Activated T-helper 1 cell treated with anti-CD3 and anti-CD28 coated beads, Interleukin-2, amount 50 U/mL, for 16 hours (primary cell): ENCODE results near the gene TSC2.
"Not testable (repeated sequence)": the region's sequence is repeated elsewhere in the genome, so short reads cannot be mapped to it uniquely, and the experiment has no call there.

Experiments used
- DNase-seq, 2 donors: peaks; one replicate each; pipeline ENCODE4 v3.0.0-alpha.2; 2020; ENCODE audit warnings: low read depth in 1 of 2, low spot score in 1 of 2

TSC2 gene

DNA sequence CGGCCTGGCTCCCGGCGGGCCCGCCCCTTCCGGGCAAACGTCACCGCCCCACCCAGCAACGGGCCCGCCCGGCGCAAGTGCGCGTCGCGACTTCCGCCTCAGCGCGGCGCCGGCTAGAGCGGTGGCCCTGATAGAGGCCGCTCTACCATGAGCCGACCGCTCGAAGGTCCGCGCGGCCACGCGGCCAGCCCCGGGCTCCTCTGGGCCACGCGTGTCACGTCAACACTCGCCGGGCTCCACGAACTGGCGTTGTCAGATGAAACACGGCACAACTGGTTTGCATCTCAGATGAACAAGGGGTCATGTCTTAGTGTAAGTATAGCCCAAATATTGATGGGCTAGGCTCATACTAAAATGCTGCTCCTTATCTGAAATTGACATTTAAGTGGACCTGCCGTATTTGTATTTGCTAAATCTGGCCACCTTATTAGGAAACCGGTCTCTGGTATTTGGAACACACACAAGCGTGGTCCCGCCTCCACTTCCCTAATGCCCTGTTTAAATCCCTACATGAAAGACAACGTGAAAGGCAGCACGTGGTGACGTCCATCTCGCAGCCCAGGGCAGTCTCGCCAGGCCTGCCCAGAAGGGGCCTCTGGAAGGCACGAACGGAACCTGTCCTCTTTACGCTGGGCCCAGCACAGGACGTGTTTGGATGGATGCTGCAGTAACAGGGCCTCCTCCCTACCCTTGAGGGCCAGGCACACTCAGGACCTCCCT is 37.8 kb upstream of the TSC2 start, which contains the start of gene ZNF598:
ZNF598 (minus strand) TSS at position 31 of the 720 bp plus-strand sequence.
- DNase-seq = peak; percentile 50 to 76

DNA sequence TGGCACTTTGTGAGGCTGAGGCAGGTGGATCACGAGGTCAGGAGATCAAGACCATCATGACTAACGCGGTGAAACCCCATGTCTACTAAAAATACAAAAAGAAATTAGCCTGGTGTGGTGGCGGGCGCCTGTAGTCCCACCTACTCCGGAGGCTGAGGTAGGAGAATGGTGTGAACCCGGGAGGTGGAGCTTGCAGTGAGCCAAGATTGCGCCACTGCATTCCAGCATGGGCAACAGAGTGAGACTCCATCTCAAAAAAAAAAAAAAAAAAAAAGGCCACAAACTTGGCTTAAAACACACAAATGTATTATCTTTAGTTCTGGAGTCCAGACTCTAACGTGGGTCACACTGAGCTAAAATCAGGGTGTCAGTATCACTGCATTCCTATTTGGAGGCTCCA is 36.1 kb upstream of the TSC2 start:
- DNase-seq = not testable (repeated sequence)

DNA sequence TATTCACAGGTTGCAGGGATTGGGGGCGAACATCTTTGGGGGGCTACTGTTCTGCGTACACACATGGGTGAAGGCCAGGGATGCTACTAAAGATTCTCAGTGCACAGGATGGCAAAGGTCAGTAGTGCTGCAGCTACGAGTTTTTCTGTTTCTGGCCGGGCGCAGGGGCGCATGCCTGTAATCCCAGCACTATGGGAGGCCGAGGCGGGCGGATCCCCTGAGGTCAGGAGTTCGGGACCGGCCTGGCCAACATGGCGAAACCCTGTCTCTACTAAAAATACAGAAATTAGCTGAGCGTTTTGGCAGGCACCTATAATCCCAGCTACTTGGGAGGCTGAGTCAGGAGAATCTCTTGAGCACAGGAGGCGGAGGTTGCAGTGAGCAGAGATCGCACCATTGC is 34.3 kb upstream of the TSC2 start:
- no peak for DNase-seq

- DNase-seq = no peak
Observed at GRCh38 chr16:2015117-2015946, 32.5 kb upstream of the TSC2 start.

DNA sequence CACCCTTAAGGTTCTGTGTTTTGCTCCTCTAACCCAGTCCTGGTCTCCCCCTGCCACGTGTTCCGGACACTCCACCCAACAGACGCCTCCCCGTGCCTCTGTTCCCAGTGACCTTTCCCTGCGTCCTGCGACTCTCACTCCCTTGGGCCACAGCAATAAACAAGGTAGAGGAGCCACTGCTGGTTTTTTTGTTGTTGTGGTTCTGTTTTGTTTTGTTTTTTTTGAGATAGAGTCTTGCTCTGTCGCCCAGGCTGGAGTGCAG is 31.9 kb upstream of the TSC2 start:
- DNase-seq = no peak

- DNase-seq = no peak
Observed at GRCh38 chr16:2016407-2016922, 31.3 kb upstream of the TSC2 start.

- no peak for DNase-seq
Observed at GRCh38 chr16:2019518-2019920, 28.3 kb upstream of the TSC2 start, which contains the start of gene NPW. NPW (plus strand) TSS chr16:2019785.

DNA sequence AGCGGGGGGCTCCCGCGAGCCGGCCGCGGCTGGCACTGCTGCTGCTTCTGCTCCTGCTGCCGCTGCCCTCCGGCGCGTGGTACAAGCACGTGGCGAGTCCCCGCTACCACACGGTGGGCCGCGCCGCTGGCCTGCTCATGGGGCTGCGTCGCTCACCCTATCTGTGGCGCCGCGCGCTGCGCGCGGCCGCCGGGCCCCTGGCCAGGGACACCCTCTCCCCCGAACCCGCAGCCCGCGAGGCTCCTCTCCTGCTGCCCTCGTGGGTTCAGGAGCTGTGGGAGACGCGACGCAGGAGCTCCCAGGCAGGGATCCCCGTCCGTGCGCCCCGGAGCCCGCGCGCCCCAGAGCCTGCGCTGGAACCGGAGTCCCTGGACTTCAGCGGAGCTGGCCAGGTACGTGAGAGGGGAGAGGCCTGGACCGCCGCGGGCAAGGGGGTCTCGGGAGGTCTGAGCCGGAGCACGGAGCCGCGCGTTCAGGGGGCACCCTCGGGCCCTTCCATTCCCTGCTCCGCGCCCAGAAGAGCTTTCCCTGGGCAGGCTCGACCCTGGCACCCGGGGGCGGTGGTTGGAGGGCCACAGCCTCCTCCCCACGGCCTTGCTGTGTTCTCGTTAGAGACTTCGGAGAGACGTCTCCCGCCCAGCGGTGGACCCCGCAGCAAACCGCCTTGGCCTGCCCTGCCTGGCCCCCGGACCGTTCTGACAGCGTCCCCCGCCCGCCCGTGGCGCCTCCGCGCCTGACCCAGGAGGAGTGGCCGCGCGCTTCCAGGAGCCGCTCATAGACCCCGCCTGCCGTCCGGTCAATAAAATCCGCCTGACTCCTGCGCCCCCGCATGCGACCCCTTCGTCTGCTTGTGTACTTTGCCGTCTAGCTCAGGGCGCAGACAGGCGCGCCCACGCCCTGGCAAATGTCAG is 27.6 kb upstream of the TSC2 start:
- DNase-seq = no peak

DNA sequence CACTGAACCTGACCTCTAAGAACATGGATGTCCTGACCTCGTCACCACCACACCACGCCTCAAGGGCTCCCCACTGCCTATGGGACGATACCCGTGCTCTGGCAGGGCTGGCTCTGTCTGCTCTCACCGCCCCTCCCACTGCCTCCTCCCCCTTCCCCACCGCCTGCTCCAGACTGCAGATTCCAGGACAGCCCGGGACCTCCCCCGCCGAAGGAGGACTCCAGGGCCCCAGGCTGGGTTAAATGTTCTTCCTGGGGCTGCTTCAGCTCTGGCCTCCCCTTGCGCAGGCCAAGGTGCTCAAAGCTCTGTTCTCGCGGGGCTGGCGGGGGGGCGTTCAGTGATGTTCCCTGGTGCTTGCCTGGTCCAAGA is 25.1 kb upstream of the TSC2 start:
- no peak for DNase-seq

DNA sequence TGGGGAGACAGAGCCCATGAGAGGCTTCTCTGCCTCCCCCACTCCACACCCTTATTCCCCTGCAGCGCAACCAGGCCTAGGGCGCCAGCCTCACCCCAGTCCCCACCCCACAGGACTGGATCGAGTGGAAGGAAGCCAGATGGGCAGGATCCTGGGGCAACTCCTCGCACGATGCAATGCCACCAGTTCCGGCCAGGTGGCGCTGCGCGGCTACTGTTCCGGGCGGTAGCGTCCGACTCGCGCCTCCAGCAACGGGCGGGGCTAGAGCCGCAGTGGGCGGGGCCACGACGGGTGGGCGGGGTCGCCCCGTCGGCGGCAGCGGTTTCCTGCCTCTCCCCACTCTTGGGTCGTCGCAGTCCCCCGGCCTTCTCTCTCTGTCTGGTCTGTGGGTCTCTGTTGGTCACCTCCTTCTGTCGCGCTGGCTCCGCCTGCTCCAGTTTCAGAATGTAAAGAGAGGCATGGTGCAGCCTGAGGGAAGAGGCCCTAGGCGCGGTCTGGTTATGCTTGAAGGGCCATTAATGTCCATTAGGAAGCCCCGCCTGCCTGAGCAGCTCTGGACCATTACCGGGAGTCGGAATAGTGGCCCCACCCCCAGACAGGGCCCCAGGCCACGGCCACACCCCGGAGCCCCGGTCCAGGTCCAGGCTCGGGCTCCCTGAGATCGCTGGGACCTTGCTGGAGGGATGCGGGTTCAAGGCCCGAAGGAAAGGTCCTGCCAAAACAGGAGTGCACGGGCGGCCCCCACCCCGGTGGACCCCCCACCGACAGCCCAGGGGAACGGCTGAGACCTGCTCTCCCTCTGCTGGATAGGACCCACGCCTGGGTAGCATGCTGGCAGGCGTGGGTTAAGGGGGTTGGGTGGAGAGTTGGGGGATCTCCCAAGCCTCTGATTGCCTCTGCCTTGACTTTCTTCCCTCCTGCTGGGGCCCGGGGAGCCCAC is 24.4 kb upstream of the TSC2 start:
- DNase-seq = peak; percentile 95 to 96

GRCh38 chr16:2024032-2024420 is 23.8 kb upstream of the TSC2 start:
- DNase-seq = no peak

DNA sequence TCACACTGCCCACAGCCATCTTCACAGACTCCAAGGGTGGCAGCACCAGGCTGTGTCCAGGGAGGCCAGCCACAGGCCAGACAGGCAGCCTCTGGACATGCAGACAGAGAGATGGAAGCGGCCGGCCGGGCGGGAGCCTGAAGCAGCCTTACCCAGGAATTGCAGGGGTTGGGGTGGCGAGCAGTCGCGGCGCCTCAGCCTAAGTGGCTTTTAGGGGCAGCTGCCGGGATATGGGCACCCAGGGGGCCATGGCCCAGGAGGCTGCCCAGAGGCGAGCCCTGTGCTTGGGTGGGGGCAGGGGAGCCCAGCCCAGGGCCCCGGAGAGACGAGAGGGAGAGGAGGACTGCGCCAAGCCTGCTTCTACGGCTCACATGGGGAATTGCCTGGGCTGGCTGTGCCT is 22.5 kb upstream of the TSC2 start:
- no peak for DNase-seq

DNA sequence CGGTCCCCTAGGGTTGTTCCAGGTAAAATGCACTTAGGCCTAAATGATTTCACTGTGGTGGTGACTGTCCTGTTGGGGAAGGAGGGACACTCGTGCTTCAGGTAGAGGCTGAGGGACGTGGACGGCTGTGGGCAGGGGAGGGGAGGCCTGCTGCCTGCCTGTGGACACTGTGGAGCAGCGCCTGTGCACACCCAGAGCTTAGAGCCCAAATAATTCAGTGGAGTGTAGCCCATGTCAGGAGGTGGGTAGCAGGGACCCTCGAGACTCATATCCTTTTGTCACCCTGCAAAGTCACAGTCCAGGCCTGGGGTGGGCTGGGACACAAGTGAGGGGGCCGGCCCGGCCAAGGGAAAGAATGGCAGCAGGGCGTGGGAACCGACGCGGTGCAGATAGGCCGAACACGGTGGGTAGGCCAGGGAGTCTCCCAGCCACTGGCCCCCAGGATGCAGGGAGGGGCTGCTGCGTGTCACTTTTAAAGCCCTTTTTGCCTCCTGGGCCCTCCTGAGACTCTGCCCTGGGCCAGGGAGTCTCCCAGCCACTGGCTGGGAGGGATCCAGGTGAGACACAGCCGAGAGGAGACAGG is 21.8 kb upstream of the TSC2 start:
- DNase-seq = no peak

DNA sequence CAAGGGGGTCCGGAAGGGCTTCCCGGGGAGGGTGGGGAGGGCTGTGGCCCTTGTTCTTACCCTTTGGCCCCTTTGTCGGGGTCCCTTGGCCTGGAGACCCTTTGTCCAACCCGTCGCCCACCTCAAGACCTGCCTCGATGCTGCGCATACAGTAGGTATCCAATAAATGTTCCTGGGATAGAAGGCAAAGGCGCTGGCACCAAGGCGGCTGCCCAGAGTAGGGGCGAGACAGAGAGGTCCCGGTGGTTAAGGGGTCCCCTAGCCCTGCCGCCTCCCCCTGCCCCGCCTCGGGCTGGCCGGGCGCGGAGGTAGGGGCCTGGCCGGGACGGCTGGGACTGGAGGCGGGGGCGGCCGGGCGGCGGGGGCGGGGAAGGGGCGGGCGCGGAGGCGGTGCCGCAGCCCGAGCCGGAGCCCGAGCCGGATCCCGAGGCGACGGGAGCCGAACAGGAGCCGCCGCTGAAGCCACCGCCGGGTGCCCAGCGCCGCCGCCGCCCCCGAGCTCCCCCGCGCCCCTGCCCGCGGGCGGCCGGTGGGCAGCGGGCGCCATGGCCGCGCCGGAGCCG is 21.2 kb upstream of the TSC2 start, which contains the start of gene NHERF2:
NHERF2 (plus strand) TSS at position 442 of the 563 bp plus-strand sequence; CDS start at position 546, 104 bp downstream.
- DNase-seq = no peak

DNA sequence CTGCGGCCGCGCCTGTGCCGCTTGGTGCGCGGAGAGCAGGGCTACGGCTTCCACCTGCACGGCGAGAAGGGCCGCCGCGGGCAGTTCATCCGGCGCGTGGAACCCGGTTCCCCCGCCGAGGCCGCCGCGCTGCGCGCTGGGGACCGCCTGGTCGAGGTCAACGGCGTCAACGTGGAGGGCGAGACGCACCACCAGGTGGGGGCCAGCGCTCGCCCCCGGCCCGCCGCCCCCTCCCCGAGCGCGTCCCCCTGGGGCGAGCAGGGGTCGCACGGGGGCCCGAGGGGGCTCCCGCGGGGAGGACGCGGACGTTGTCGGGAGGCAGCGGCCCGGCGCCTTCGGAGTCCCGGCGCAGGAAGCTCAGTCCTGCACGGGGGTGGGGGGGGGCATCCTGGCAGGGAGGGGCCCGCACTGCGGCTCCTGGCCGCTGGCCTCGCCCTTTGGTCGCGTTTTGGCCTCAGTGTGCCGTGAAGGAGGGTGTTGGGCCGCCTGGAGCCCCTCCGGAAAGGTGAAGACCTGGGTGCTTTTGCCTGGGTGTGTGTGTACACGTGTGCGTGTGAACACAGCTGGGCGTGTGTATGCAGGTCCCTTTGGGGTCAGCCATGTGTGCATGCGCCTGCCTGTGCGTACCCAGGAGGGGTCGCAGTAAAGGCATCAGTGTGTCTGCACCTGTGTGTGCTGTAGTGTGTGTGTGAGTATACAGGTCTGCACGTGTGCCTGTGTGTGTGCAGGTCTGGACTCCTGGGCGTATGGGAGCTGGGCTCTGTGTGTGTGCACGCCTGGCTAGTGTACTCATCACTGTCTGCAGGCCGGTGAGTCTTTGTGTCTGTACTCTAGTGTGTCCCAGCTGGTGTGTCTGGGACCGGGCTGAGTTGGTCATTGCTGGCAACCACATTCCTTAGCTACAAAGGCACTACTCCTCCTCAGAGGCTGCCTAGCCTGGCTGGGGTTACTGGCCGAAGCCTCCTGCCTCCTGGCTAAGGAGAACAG is 20.5 kb upstream of the TSC2 start:
- DNase-seq = no peak

DNA sequence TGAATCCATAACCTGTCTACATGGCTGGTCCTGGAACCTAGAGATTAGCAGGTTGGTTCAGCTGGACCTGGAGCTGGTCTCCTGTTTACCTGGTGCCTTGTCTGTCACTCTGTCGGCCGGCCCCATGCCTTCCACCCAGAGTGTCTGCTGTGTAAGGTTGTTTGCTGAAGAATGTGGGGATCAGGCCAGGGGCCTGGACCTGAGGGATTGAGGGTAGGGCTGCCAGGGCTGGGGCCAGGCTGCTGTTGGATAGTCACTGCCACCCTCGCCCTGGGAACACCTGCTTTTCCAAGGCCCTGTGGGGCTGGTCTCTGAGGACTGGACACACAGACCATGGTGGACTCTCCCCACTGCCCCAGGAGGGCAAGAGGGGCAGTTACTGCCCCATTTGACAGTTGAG is 19.6 kb upstream of the TSC2 start:
- no peak for DNase-seq

- DNase-seq = no peak
Observed at GRCh38 chr16:2028620-2029220, 19.1 kb upstream of the TSC2 start.

DNA sequence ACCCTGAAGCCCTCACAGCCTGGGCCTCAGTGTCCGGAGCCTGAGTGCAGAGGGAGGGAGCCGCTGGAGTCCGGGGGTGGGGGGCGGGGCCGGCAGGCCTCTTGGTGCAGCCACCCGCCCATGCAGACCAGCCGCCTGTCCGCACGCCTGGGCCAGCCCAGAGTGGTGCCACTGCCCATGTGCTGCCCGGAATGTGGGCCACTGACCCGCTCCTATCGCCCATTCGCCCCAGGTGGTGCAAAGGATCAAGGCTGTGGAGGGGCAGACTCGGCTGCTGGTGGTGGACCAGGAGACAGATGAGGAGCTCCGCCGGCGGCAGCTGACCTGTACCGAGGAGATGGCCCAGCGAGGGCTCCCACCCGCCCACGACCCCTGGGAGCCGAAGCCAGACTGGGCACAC is 18.4 kb upstream of the TSC2 start:
- no peak for DNase-seq
